Tibial nerve (tissue), 3 donors: ENCODE results near the gene RELL2.

ENCODE experiments used
- POLR2A ChIP-seq, 2 donors: fragments of 450-650 bp; IDR thresholded peaks; one replicate each; pipeline ENCODE4 v1.6.1; 2017; ENCODE audit warnings: antibody characterized with exemption in 2 of 2, mild to moderate bottlenecking in 2 of 2, moderate library complexity in 2 of 2
- TF ChIP-seq, protein P1 (sequence below), 5 experiments: fragments of 200-600 bp in 3 of 5; fragments of 450-650 bp in 2 of 5; sonication (generic) in 3 of 5; IDR thresholded peaks; one replicate each; pipeline ENCODE4 v1.5.1; 2016 to 2019; ENCODE audit warnings: antibody characterized with exemption in 5 of 5, mild to moderate bottlenecking in 3 of 5, moderate library complexity in 2 of 5

DNA sequence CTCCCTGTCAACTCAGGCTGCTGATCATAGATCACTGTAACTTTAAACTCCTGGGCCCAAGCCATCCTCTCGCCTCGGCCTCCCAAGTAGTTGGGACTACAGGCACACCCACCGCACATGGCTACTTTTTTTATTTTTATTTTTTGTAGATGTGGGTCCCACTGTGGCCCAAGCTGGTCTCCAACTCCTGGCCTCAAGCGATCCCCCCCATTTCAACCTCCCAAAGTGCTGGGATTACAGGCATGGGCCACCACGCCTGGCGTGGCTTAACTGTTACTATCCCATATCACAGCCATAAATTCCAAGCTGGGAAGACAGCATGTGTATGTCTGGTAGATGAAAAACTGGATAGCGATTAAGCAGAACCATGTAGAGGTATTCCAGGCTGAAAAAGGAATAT, 1.2 kb upstream of the RELL2 start:
- TF ChIP-seq, protein P1, sequence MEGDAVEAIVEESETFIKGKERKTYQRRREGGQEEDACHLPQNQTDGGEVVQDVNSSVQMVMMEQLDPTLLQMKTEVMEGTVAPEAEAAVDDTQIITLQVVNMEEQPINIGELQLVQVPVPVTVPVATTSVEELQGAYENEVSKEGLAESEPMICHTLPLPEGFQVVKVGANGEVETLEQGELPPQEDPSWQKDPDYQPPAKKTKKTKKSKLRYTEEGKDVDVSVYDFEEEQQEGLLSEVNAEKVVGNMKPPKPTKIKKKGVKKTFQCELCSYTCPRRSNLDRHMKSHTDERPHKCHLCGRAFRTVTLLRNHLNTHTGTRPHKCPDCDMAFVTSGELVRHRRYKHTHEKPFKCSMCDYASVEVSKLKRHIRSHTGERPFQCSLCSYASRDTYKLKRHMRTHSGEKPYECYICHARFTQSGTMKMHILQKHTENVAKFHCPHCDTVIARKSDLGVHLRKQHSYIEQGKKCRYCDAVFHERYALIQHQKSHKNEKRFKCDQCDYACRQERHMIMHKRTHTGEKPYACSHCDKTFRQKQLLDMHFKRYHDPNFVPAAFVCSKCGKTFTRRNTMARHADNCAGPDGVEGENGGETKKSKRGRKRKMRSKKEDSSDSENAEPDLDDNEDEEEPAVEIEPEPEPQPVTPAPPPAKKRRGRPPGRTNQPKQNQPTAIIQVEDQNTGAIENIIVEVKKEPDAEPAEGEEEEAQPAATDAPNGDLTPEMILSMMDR (IDR thresholded peaks at IDR 0.05): no peak
- TF ChIP-seq POLR2A (IDR thresholded peaks at IDR 0.05): no peak
